Measurements from ENCODE around the gene FMNL2.

FMNL2 gene

GRCh38 chr2:152550386-152550785 lies 215.4 kb downstream of the FMNL2 start:
- no peaks in the 10 kb centered on the region for H3K36me3 ChIP-seq
- TF ChIP-seq CTCF (IDR thresholded peaks at IDR 0.05): no peak
- H3K4me1 ChIP-seq (ENCODE audit: control insufficient read depth in 1 of 2, insufficient read depth in 1 of 2, low read depth in 1 of 2, low read length in 1 of 2): no peaks in the 10 kb centered on the region
- H3K27me3 ChIP-seq: no peaks in the 10 kb centered on the region
- H3K4me3 ChIP-seq (ENCODE audit: low read depth in 1 of 2, low read length in 1 of 2): no peak overlapping the region
- H3K27ac ChIP-seq: no peak overlapping the region
- no peaks in the 10 kb centered on the region for H3K9me3 ChIP-seq

DNA sequence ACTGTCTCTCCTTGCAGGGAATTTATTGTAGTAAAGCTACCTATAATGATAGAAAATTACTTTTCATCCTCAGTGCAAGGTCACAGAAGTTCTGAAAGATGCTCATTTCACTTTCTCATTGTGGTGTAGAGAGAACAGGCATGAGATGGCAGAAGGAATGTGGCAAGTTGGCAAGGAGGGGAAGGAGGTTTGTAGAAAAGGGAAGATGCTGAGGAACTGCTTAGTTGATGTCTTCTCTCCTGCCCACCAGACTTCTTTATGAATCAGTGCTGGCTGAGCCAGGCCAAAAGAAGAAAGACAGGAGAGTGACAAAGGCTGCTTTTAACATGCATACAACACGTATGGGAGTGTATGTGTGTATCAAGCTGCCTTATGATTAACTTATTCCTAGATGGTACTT lies 217.9 kb downstream of the FMNL2 start:
- no peak for TF ChIP-seq CTCF (IDR thresholded peaks at IDR 0.05)
- Histone ChIP-seq H3K36me3 (no peaks in the 10 kb centered on the region), H3K4me3 (ENCODE audit: low read depth in 1 of 2, low read length in 1 of 2) (no peak overlapping the region), H3K27me3 (no peaks in the 10 kb centered on the region), H3K27ac (no peak overlapping the region), H3K4me1 (ENCODE audit: control insufficient read depth in 1 of 2, insufficient read depth in 1 of 2, low read depth in 1 of 2, low read length in 1 of 2) (no peaks in the 10 kb centered on the region), H3K9me3 (no peaks in the 10 kb centered on the region)

GRCh38 chr2:152553518-152553917 lies 218.5 kb downstream of the FMNL2 start:
- Histone ChIP-seq H3K36me3 (no peaks in the 10 kb centered on the region), H3K4me1 (ENCODE audit: control insufficient read depth in 1 of 2, insufficient read depth in 1 of 2, low read depth in 1 of 2, low read length in 1 of 2) (no peaks in the 10 kb centered on the region), H3K27ac (no peak overlapping the region), H3K27me3 (no peaks in the 10 kb centered on the region), H3K9me3 (no peaks in the 10 kb centered on the region), H3K4me3 (ENCODE audit: low read depth in 1 of 2, low read length in 1 of 2) (no peak overlapping the region)
- no peak for TF ChIP-seq CTCF (IDR thresholded peaks at IDR 0.05)

- Histone ChIP-seq H3K4me1 (ENCODE audit: control insufficient read depth in 1 of 2, insufficient read depth in 1 of 2, low read depth in 1 of 2, low read length in 1 of 2) (no peaks in the 10 kb centered on the region), H3K4me3 (ENCODE audit: low read depth in 1 of 2, low read length in 1 of 2) (no peak overlapping the region), H3K27me3 (no peaks in the 10 kb centered on the region), H3K9me3 (no peaks in the 10 kb centered on the region), H3K27ac (no peak overlapping the region), H3K36me3 (no peaks in the 10 kb centered on the region)
- no peak for TF ChIP-seq CTCF (IDR thresholded peaks at IDR 0.05)
Observed at GRCh38 chr2:152555048-152555447, 220.1 kb downstream of the FMNL2 start.

GRCh38 chr2:152556506-152556905 lies 221.5 kb downstream of the FMNL2 start:
- H3K4me3 ChIP-seq (ENCODE audit: low read depth in 1 of 2, low read length in 1 of 2): no peak overlapping the region
- TF ChIP-seq CTCF (IDR thresholded peaks at IDR 0.05): no peak
- no peaks in the 10 kb centered on the region for H3K27me3 ChIP-seq
- H3K9me3 ChIP-seq: no peaks in the 10 kb centered on the region
- H3K27ac ChIP-seq: no peak overlapping the region
- H3K36me3 ChIP-seq: no peaks in the 10 kb centered on the region
- H3K4me1 ChIP-seq (ENCODE audit: control insufficient read depth in 1 of 2, insufficient read depth in 1 of 2, low read depth in 1 of 2, low read length in 1 of 2): no peaks in the 10 kb centered on the region

- H3K4me3 ChIP-seq (ENCODE audit: low read depth in 1 of 2, low read length in 1 of 2): no peak overlapping the region
- no peaks in the 10 kb centered on the region for H3K27me3 ChIP-seq
- no peaks in the 10 kb centered on the region for H3K9me3 ChIP-seq
- H3K36me3 ChIP-seq: no peaks in the 10 kb centered on the region
- no peak for TF ChIP-seq CTCF (IDR thresholded peaks at IDR 0.05)
- H3K4me1 ChIP-seq (ENCODE audit: control insufficient read depth in 1 of 2, insufficient read depth in 1 of 2, low read depth in 1 of 2, low read length in 1 of 2): no peaks in the 10 kb centered on the region
- H3K27ac ChIP-seq: no peak overlapping the region
Observed at GRCh38 chr2:152557273-152557888, 222.4 kb downstream of the FMNL2 start.

Data from neutrophil (primary cell).